Peyer's patch (tissue), 4 donors: ENCODE data around the gene GADL1.

Experiments used
- CTCF ChIP-seq, 6 experiments: fragments of 450-650 bp in 4 of 6; fragments of 200-600 bp in 2 of 6; sonication (generic) in 1 of 6; IDR thresholded peaks; one replicate each; pipeline ENCODE4 v1.5.1; 2017 to 2019; ENCODE audit warnings: antibody characterized with exemption in 6 of 6, mild to moderate bottlenecking in 3 of 6, moderate library complexity in 1 of 6
- POLR2A ChIP-seq, 2 donors: fragments of 450-650 bp; IDR thresholded peaks; one replicate each; pipeline ENCODE4 v1.5.1; 2017; ENCODE audit warnings: antibody characterized with exemption in 2 of 2, mild to moderate bottlenecking in 2 of 2, moderate library complexity in 2 of 2

GRCh38 chr3:30919564-30919963, 25.1 kb upstream of the GADL1 start:
- TF ChIP-seq CTCF (IDR thresholded peaks at IDR 0.05) = no peak
- TF ChIP-seq POLR2A (IDR thresholded peaks at IDR 0.05) = no peak
